Central memory CD8-positive, alpha-beta T cell (primary cell): ENCODE measurements around the gene MAGEB3.
"Not testable (repeated sequence)": the region's sequence is repeated elsewhere in the genome, so short reads cannot be mapped to it uniquely, and the experiment has no call there.

ENCODE experiments used
- ATAC-seq: fragments of 150-1000 bp; cut with Tn5 transposase; replicated peaks from 2 replicates; pipeline ENCODE4 v1.10.0; 2022; ENCODE audit warnings: mild to moderate bottlenecking, moderate FRiP score, moderate number of reproducible peaks; ENCODE audit not compliant: poor library complexity, severe bottlenecking; ENCODE audit errors: extremely low read depth
- DNase-seq, 2 donors: peaks; one replicate each; pipeline ENCODE4 v3.0.0; 2021; ENCODE audit warnings: low spot score in 2 of 2
- H3K27ac Mint-ChIP-seq: one replicate; pipeline ENCODE4 v1.8.0; 2022; ENCODE audit warnings: low read depth, mild to moderate bottlenecking, moderate library complexity, mixed read lengths
- H3K27me3 Mint-ChIP-seq: one replicate; pipeline ENCODE4 v1.8.0; 2022; ENCODE audit warnings: mixed read lengths
- H3K36me3 Mint-ChIP-seq: one replicate; pipeline ENCODE4 v1.8.0; 2022; ENCODE audit warnings: mild to moderate bottlenecking, moderate library complexity, mixed read lengths; ENCODE audit not compliant: insufficient read depth
- H3K4me1 Mint-ChIP-seq: one replicate; pipeline ENCODE4 v1.8.0; 2022; ENCODE audit warnings: mixed read lengths
- H3K4me3 Mint-ChIP-seq: one replicate; pipeline ENCODE4 v1.8.0; 2022; ENCODE audit warnings: mild to moderate bottlenecking, moderate library complexity, mixed read lengths
- H3K9me3 Mint-ChIP-seq: one replicate; pipeline ENCODE4 v1.8.0; 2022; ENCODE audit warnings: mixed read lengths

MAGEB3 gene

DNA sequence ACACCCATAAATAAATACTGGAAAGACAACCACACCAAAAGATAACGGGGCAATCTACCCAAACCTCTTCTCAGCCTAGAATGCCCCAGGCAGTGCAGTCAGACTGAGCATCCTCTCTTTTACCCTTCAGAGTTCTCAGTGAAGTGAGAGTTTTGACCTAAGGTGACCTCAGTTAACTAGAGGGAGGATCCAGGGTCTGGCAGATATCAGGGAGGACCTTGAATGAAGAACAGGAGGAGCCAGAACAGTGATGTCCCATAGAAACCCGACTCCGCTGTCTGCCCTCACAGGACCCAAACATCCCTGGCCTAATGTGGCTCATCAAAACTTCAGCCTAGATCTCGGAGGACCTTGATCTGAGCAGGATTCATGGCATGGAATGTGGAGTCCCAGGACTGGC lies at the start of gene MAGEB3:
Gene MAGEB3, plus strand, starts transcription at position 263 of the 400 bp plus-strand sequence. CDS start 5,268 bp downstream, outside the sequence.
- Mint-ChIP-seq H3K36me3 (no peaks in the 10 kb centered on the region), H3K27ac (no peak within 1 kb of the TSS), H3K4me3 (no peak within 1 kb of the TSS), H3K9me3 (no peaks in the 10 kb centered on the region), H3K27me3 (no peaks in the 10 kb centered on the region), H3K4me1 (no peaks in the 10 kb centered on the region)
- DNase-seq: no peak
- ATAC-seq: no peak

DNA sequence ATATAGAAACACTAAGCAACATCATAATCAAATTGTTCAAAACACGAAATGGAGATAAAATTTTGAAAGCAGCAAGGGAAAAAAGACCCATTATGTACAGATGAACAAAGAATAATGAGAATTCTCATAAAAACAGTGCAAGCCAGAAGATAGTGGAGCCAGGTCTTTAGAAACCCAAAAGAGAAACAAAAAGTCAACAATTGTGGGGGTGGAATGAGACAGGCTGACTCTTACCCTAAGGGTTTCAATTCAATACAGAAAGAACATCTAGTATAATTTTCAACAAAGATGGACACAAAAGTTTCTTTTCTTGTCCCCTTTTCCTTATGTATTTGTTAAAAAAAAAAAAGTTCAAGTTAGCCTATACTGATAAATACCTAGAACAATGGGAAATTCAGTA lies 49.1 kb upstream of the MAGEB3 start:
- ATAC-seq: no peak
- H3K36me3 Mint-ChIP-seq: no peaks in the 10 kb centered on the region
- peaks cover 11% of the 10 kb centered on the region for H3K9me3 Mint-ChIP-seq
- no peaks in the 10 kb centered on the region for H3K4me1 Mint-ChIP-seq
- DNase-seq: no peak
- no peak overlapping the region for H3K4me3 Mint-ChIP-seq
- no peak overlapping the region for H3K27ac Mint-ChIP-seq
- no peaks in the 10 kb centered on the region for H3K27me3 Mint-ChIP-seq

- no peaks in the 10 kb centered on the region for H3K36me3 Mint-ChIP-seq
- no peak for DNase-seq
- peaks cover 9% of the 10 kb centered on the region for H3K9me3 Mint-ChIP-seq
- H3K27me3 Mint-ChIP-seq: no peaks in the 10 kb centered on the region
- no peak for ATAC-seq
- no peak overlapping the region for H3K4me3 Mint-ChIP-seq
- H3K27ac Mint-ChIP-seq: no peak overlapping the region
- H3K4me1 Mint-ChIP-seq: no peaks in the 10 kb centered on the region
These were observed 46.9 kb upstream of the MAGEB3 start for GRCh38 chrX:30183554-30183953.

GRCh38 chrX:30190426-30190825 lies 40.0 kb upstream of the MAGEB3 start:
- Mint-ChIP-seq H3K4me3 (no peak overlapping the region), H3K36me3 (no peaks in the 10 kb centered on the region), H3K9me3 (peaks cover 7% of the 10 kb centered on the region), H3K27ac (no peak overlapping the region), H3K4me1 (no peaks in the 10 kb centered on the region), H3K27me3 (no peaks in the 10 kb centered on the region)
- DNase-seq (no peak), ATAC-seq (no peak)

GRCh38 chrX:30193910-30194309 lies 36.5 kb upstream of the MAGEB3 start:
- not testable (repeated sequence) for H3K4me3 Mint-ChIP-seq, ATAC-seq, DNase-seq, H3K9me3 Mint-ChIP-seq, H3K27ac Mint-ChIP-seq, H3K27me3 Mint-ChIP-seq, H3K36me3 Mint-ChIP-seq, H3K4me1 Mint-ChIP-seq

DNA sequence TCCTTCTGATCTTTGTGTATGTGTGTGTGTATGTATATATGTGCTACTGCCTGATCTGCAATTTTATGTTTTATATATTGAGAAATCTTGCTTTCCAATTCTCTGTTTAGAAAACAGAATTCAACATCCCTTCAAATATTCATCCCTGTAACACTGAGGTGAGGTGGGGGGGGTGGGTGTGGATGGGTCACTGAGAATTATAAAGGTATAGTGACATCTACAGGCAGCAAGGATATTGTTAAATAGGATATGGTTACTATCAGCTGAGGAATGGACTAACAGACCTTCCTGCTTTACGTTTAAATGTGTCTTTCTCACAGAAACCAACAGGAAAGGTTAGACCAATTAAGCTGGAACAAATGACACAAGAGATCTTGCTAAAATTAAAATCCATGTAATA lies 34.1 kb upstream of the MAGEB3 start:
- no peaks in the 10 kb centered on the region for H3K4me1 Mint-ChIP-seq
- H3K27me3 Mint-ChIP-seq: no peaks in the 10 kb centered on the region
- H3K36me3 Mint-ChIP-seq: no peaks in the 10 kb centered on the region
- ATAC-seq (no peak), DNase-seq (no peak)
- peaks cover 13% of the 10 kb centered on the region for H3K9me3 Mint-ChIP-seq
- no peak overlapping the region for H3K4me3 Mint-ChIP-seq
- H3K27ac Mint-ChIP-seq: no peak overlapping the region

- H3K27ac Mint-ChIP-seq: no peak overlapping the region
- no peaks in the 10 kb centered on the region for H3K36me3 Mint-ChIP-seq
- H3K9me3 Mint-ChIP-seq: no peaks in the 10 kb centered on the region
- H3K27me3 Mint-ChIP-seq: no peaks in the 10 kb centered on the region
- DNase-seq: no peak
- no peak overlapping the region for H3K4me3 Mint-ChIP-seq
- H3K4me1 Mint-ChIP-seq: no peaks in the 10 kb centered on the region
- no peak for ATAC-seq
These were observed 18.3 kb upstream of the MAGEB3 start for GRCh38 chrX:30212172-30212571.

- no peak within 1 kb of the TSS for H3K4me3 Mint-ChIP-seq
- no peaks in the 10 kb centered on the region for H3K27me3 Mint-ChIP-seq
- no peak within 1 kb of the TSS for H3K27ac Mint-ChIP-seq
- H3K36me3 Mint-ChIP-seq: no peaks in the 10 kb centered on the region
- no peaks in the 10 kb centered on the region for H3K4me1 Mint-ChIP-seq
- DNase-seq: no peak
- no peak for ATAC-seq
- no peaks in the 10 kb centered on the region for H3K9me3 Mint-ChIP-seq
These were observed 15.1 kb upstream of the MAGEB3 start, which contains the start of gene MAGEB2 for GRCh38 chrX:30215357-30215843. Gene MAGEB2, plus strand, starts transcription at chrX:30215563. Its CDS starts 3,018 bp downstream, at chrX:30218581.

DNA sequence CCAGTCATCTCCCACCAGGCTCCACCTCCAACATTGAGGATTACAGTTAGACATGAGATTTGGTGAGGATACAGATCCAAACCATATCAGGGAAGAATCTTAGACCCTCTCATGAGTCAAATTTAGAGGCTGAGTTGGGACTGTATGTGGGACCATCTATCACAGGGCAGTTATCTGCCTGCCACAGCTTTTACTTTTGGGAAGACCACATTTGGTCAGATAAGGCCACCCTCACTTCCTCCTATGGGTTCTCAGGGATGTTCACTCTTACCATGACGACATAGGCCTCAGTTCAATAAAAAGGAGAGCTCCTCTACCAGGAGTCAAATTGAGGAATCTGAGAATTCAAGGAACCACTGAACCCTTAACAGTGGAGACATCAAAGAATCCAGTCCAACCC lies 13.0 kb upstream of the MAGEB3 start:
- DNase-seq: no peak
- H3K27me3 Mint-ChIP-seq: no peaks in the 10 kb centered on the region
- H3K9me3 Mint-ChIP-seq: no peaks in the 10 kb centered on the region
- no peak overlapping the region for H3K27ac Mint-ChIP-seq
- H3K4me1 Mint-ChIP-seq: no peaks in the 10 kb centered on the region
- no peak for ATAC-seq
- no peaks in the 10 kb centered on the region for H3K36me3 Mint-ChIP-seq
- no peak overlapping the region for H3K4me3 Mint-ChIP-seq

- no peak overlapping the region for H3K27ac Mint-ChIP-seq
- H3K36me3 Mint-ChIP-seq: no peaks in the 10 kb centered on the region
- H3K9me3 Mint-ChIP-seq: no peaks in the 10 kb centered on the region
- no peak for DNase-seq
- H3K27me3 Mint-ChIP-seq: no peaks in the 10 kb centered on the region
- no peaks in the 10 kb centered on the region for H3K4me1 Mint-ChIP-seq
- ATAC-seq: no peak
- no peak overlapping the region for H3K4me3 Mint-ChIP-seq
These were observed 11.1 kb upstream of the MAGEB3 start for GRCh38 chrX:30219372-30219771.

DNA sequence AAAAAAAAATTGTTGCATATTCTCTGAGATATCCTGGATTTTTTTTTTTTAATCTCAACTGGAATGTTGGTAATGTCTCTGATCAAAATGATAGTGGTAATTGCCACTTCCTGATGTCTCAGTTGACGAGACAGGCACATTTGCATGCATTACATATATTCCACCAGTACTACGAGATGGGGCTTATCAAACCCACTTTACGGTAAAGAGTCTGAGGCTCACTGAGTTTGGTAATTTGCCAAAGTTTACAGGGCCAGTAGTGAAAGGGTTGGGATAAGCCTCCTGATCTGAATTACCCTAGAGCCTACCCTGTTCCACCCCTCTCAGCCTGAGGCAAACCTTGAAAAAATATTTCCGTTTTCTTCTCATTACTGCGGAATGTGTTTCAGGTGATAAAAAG lies 9.8 kb upstream of the MAGEB3 start:
- DNase-seq (no peak), ATAC-seq (no peak)
- no peaks in the 10 kb centered on the region for H3K9me3 Mint-ChIP-seq
- no peak overlapping the region for H3K4me3 Mint-ChIP-seq
- H3K27me3 Mint-ChIP-seq: no peaks in the 10 kb centered on the region
- H3K36me3 Mint-ChIP-seq: no peaks in the 10 kb centered on the region
- H3K4me1 Mint-ChIP-seq: no peaks in the 10 kb centered on the region
- no peak overlapping the region for H3K27ac Mint-ChIP-seq

- no peaks in the 10 kb centered on the region for H3K36me3 Mint-ChIP-seq
- no peak overlapping the region for H3K27ac Mint-ChIP-seq
- H3K27me3 Mint-ChIP-seq: no peaks in the 10 kb centered on the region
- DNase-seq: no peak
- H3K9me3 Mint-ChIP-seq: no peaks in the 10 kb centered on the region
- ATAC-seq: no peak
- no peaks in the 10 kb centered on the region for H3K4me1 Mint-ChIP-seq
- H3K4me3 Mint-ChIP-seq: no peak overlapping the region
These were observed 5.9 kb upstream of the MAGEB3 start for GRCh38 chrX:30224536-30224935.

DNA sequence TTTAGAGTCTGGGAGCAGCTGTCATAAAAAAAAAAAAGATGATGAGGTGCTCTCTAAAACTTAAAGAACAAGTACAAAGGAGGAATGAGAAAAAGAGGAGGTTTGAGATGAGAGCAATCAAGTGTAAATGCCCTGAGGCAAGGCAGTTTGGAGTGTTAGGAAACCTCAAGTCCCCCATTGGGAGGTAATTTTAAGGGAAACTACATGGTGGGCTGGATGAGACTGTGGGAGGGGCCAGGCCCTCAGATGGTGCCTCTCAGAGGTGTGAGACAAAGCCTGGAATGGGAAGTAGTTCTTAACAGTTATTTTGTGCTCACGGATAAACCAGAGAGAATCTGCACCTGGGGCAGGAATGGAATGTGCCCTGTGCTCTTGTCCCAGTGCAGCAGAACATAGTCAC lies 1.9 kb upstream of the MAGEB3 start:
- H3K36me3 Mint-ChIP-seq: no peaks in the 10 kb centered on the region
- no peaks in the 10 kb centered on the region for H3K27me3 Mint-ChIP-seq
- H3K27ac Mint-ChIP-seq: no peak overlapping the region
- no peak for ATAC-seq
- no peaks in the 10 kb centered on the region for H3K9me3 Mint-ChIP-seq
- DNase-seq: no peak
- H3K4me3 Mint-ChIP-seq: no peak overlapping the region
- H3K4me1 Mint-ChIP-seq: no peaks in the 10 kb centered on the region
